GM21717 (cell line): Measurements from ENCODE around the gene ANO6.
"Not testable (repeated sequence)": the region's sequence is repeated elsewhere in the genome, so short reads cannot be mapped to it uniquely, and the experiment has no call there.

ENCODE experiments used
- ATAC-seq: cut with Tn5 transposase; IDR thresholded peaks from one replicate; pipeline ENCODE4 v1.9.1; 2021; ENCODE audit warnings: mild to moderate bottlenecking, moderate library complexity; ENCODE audit not compliant: unreplicated experiment

The ANO6 gene, protein sequence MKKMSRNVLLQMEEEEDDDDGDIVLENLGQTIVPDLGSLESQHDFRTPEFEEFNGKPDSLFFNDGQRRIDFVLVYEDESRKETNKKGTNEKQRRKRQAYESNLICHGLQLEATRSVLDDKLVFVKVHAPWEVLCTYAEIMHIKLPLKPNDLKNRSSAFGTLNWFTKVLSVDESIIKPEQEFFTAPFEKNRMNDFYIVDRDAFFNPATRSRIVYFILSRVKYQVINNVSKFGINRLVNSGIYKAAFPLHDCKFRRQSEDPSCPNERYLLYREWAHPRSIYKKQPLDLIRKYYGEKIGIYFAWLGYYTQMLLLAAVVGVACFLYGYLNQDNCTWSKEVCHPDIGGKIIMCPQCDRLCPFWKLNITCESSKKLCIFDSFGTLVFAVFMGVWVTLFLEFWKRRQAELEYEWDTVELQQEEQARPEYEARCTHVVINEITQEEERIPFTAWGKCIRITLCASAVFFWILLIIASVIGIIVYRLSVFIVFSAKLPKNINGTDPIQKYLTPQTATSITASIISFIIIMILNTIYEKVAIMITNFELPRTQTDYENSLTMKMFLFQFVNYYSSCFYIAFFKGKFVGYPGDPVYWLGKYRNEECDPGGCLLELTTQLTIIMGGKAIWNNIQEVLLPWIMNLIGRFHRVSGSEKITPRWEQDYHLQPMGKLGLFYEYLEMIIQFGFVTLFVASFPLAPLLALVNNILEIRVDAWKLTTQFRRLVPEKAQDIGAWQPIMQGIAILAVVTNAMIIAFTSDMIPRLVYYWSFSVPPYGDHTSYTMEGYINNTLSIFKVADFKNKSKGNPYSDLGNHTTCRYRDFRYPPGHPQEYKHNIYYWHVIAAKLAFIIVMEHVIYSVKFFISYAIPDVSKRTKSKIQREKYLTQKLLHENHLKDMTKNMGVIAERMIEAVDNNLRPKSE

DNA sequence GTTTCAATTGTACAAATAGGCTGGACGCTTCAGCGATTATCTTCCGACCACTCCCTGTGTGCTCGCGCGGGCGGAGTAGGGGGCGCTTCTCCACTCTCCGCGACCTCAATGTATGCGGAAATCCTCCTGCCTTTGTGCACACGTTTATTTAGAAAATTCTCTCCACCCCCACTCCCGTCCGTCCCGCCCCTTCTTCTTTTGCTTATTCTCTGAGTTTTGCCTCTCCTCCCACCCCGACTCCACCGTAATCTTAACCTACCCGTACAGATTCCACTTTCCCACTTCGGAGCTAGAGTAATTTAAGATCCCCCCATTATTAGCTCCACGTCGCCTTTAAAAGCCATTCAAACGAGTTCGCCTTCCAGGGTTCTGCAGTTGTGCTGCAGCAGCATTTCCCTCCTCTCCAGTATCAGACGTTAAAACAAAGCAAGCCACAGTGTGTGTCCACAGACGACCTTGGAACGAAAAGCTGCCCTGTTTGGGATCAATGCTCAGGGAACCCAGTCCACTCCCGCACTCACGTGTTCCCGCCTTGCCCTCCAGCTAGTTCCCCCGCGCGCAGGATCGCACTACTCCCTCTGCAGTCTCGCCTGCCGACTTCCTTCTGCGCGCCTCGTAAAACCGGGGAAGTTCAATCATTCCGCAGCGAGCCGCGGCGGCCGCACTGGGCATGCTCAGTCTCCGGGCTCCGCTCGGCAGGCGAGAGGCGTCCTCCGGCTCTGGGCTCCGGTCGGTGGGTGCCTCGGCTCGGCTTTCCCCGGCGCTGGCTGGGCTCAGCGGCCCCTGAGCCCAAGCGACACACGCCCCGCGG, at the start of gene ANO6:
TSS of gene ANO6 (plus strand) at position 677 of the 811 bp plus-strand sequence. CDS start 227 bp downstream, outside the sequence.
- peak; percentile 83 for ATAC-seq

GRCh38 chr12:45168976-45169375, 46.9 kb upstream of the ANO6 start:
- no peak for ATAC-seq

- peak; percentile 70 for ATAC-seq
Observed at GRCh38 chr12:45170456-45171042, 45.3 kb upstream of the ANO6 start.

DNA sequence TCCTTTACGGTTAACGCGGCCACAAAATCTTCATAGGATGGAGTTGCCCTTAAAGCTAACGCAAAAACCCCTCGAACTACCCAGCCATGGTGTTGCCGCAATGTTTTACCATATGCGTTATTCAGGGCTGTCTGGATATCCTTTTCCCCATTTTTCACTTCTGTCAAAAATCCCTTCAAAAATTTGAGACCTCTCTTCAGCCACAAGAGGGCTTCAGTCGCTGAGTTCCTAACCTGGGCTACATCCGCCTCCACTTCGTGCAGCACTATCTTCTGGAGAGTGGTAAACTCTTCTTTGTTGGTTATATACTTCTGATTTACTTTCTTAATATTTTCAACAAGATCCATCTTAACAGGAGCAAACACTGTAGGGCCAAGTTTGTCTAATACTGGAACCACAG, 42.6 kb upstream of the ANO6 start:
- not testable (repeated sequence) for ATAC-seq

GRCh38 chr12:45174595-45174994, 41.3 kb upstream of the ANO6 start:
- no peak for ATAC-seq

GRCh38 chr12:45178771-45179170, 37.1 kb upstream of the ANO6 start:
- no peak for ATAC-seq

GRCh38 chr12:45182511-45182910, 33.4 kb upstream of the ANO6 start:
- ATAC-seq: no peak

GRCh38 chr12:45183246-45183645, 32.6 kb upstream of the ANO6 start:
- ATAC-seq: no peak

DNA sequence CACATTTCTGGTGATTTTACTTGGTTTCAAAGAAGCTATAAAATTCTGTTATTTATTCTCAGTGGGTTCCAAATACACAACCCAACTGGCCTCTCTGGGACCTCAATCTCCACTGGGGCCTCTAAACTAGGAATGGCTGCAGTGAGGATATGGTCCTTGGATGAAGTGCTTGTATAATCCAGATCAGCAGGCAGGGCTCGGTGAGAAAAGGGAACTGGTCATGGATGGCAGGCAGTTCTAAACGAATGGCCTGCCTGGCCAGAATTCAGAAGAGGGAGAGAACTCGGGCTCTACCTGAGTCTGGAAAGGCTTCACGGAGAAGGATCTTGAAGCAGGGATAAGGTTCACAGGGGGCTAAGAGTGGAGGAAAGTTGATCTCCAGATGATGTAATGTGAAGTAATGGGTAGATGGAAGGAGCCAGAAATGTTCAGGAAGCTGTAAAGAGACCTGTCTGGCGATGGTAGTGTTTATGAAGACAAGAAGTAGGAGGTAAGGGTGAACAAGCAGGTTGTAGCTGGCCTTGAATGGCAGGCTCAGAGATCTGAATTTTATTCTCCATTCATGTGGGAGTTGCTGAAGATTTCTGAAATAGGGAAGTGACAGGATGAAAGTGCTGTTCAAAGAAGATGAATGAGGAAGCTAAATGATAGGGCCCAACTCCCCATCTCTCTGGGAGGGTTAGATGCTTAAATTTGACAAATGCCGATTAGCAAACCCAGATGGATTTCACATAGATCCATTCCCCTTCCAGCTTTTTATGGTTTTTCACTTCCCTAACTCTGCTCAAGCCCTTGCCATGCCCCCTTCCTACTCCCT, 31.5 kb upstream of the ANO6 start:
- no peak for ATAC-seq

GRCh38 chr12:45186762-45187161, 29.1 kb upstream of the ANO6 start:
- ATAC-seq: no peak

- no peak for ATAC-seq
Observed at GRCh38 chr12:45189766-45190403, 26.0 kb upstream of the ANO6 start.

DNA sequence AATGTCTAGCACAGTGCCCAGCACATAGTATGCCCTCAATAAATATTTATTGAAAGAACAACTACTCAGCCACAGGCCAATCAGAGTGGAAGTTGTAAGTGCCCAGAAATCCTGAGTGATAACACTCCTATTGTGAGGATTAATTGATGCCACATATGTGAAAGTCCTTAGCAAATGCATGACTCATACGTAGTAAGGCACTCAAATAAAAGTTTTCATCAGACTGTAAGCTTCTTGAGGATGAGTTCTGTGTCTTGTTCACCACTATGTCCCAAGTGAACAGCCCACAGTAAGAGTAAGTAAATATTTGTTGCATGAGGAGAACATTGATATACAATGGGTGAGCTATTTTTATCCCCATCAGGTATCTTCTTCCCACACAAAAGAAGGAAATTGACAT, 24.7 kb upstream of the ANO6 start:
- no peak for ATAC-seq

GRCh38 chr12:45192707-45193106, 23.2 kb upstream of the ANO6 start:
- no peak for ATAC-seq

DNA sequence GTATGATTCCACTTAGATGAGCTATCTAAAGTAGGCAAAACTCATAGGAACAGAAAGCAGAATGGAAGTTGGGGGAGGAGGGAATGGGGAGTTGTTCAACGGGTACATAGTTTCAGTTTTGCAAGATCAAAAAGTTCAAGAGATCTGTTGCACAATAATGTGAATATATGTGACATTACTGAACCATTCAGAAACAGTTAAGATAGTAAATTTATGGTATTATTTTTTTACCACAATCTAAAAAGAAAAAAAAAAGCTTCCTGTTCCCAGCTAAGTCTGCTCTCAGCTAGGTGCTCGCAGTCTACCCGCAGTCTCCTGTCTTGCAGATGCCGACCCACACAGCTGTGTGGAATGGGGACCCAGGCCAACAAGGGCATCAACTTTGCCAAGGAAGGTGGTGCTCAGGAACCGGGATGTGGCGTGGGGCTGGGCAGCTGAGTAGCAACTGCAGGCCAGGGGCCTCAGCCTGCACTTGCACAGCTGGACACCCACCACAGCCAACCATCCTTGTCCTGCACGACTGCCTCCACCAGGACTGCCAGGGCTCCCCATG, 15.3 kb upstream of the ANO6 start:
- ATAC-seq: no peak

GRCh38 chr12:45203767-45204166, 12.1 kb upstream of the ANO6 start:
- ATAC-seq: no peak

DNA sequence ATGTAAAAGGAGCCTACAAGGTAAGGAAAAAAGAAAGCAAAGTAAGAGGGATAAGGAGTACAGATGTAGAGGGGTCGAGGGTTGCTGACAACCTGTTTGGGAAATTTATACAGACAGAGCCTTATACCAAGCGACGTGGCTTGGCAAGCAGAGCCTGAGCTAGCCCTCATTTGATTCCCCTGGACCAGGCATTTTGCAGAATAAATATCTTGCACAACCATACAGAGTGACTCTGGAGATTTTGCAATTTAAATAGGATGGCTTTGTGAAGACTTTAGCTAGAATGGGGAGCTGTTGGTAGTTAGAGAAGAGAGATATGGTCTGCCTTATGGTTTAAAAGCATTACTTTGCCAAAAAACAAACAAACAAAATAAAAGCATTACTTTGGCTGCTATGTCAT, 11.1 kb upstream of the ANO6 start:
- ATAC-seq: no peak

- peak; percentile 70 for ATAC-seq
Observed at GRCh38 chr12:45205165-45205825, 10.6 kb upstream of the ANO6 start.
